ENCODE results near the gene RCVRN.

Gene RCVRN

DNA sequence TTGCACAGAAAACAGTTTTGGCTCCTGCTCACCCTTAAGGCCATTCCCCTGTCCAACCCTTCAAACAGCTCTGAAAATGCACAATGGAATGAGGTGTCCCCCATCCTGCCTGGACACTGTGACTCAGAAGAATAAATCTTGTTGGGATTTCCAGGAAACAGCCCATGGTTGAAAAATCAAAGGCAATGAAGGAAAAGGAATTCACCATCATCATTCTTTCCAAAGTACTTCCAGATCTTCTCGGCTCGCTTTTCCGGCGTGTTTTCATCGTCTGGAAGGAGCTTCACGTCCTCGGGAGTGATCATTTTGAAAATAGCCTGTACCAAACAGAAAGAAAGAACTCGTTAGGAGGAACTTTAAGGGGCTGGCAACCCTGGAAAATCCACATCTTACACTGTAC is 4.3 kb downstream of the RCVRN start:
- no peak overlapping the region for H3K4me3 ChIP-seq (ENCODE audit: low read depth, low read length)
- DNase-seq (ENCODE audit: low read depth), result no peak
- TF ChIP-seq, protein P1, sequence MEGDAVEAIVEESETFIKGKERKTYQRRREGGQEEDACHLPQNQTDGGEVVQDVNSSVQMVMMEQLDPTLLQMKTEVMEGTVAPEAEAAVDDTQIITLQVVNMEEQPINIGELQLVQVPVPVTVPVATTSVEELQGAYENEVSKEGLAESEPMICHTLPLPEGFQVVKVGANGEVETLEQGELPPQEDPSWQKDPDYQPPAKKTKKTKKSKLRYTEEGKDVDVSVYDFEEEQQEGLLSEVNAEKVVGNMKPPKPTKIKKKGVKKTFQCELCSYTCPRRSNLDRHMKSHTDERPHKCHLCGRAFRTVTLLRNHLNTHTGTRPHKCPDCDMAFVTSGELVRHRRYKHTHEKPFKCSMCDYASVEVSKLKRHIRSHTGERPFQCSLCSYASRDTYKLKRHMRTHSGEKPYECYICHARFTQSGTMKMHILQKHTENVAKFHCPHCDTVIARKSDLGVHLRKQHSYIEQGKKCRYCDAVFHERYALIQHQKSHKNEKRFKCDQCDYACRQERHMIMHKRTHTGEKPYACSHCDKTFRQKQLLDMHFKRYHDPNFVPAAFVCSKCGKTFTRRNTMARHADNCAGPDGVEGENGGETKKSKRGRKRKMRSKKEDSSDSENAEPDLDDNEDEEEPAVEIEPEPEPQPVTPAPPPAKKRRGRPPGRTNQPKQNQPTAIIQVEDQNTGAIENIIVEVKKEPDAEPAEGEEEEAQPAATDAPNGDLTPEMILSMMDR (IDR thresholded peaks at IDR 0.05; ENCODE audit: insufficient read depth, low read depth, low read length, missing control alignments), result no peak

DNA sequence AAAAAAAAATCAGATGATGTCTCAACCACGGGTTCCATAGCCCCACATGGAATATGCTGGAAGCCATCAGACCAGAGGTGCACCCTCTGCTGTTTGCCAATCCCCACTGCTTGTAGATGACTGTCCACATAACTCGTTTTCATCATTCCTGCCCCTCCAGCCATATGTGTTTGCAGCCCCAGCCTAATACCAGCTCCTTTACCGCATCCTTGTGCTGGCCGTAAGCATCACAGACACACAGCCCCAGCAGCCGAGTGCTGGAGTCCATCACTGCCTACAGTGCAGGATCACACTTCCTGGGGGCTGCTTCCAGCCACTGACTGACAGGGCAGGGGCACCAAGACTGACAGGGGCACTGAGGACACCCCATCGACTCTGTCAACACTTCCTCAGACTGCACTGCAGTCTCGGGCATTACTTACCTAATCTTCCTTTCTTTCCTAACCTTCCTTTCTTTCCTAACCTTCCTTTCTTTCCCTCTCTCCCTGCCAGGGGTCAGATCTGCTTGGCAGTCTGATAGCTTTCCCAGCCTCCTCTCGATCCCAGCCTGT is 5.0 kb downstream of the RCVRN start:
- no peak for DNase-seq (ENCODE audit: low read depth)
- no peak overlapping the region for H3K4me3 ChIP-seq (ENCODE audit: low read depth, low read length)
- TF ChIP-seq, protein P1 (IDR thresholded peaks at IDR 0.05; ENCODE audit: insufficient read depth, low read depth, low read length, missing control alignments), result no peak

DNA sequence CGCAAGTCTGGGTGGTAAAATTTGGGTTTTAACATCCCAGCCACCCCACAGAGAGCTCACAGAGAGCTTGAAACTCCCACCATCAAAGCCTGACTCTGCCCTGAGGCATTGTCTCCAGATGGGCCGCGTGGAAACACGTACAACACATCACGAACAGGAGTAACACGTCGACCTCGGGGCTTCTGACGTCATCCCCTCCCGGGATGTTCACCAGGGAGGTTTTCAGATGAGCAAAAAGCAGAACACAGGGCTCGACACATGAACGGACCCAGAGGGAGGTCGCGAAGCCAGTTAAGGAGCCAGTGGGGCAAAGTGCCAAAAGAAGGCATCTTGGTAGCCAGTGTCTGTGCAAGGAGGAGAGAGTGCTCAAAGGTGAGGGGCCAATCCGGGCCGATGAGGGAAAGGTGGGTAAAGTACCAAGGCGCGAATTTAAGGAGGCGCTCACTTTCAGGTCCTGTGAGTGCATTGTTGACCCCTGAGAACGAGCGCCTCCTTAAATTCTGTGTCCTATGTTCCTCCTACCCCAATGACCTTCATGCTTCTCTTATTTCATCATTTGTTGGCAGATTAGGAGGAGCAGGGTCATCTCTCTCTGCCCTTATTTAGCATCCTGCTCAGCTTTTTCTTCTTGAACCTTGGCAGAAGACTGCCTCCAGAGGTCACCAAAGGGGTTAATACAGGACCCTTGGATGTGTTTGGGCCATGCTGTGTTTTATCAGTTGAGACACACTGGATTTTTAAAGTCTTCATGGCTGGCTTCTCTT is 5.6 kb downstream of the RCVRN start:
- no peak for DNase-seq (ENCODE audit: low read depth)
- TF ChIP-seq, protein P1 (IDR thresholded peaks at IDR 0.05; ENCODE audit: insufficient read depth, low read depth, low read length, missing control alignments), result no peak
- H3K4me3 ChIP-seq (ENCODE audit: low read depth, low read length), result no peak overlapping the region

DNA sequence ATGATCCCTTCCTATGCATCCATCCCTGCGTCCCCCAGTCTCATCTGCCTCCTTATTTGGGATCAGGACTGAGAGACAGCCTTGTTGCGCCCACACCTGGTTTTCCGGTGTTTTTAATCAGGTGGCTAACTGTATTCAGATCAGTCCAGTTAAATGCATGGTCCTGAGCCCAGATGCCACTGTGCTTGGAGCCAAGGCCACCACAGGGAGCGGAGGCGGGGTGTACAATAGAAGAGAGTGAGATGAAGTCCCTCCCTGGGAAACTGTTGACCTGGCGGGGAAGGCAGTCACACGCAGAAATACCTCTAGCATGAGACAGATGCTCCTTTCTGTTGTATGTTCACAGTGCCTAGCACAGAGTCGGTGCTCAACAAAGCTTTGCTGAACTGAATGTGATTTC is 6.3 kb downstream of the RCVRN start:
- TF ChIP-seq, protein P1 (IDR thresholded peaks at IDR 0.05; ENCODE audit: insufficient read depth, low read depth, low read length, missing control alignments), result no peak
- no peak overlapping the region for H3K4me3 ChIP-seq (ENCODE audit: low read depth, low read length)
- DNase-seq (ENCODE audit: low read depth), result no peak

DNA sequence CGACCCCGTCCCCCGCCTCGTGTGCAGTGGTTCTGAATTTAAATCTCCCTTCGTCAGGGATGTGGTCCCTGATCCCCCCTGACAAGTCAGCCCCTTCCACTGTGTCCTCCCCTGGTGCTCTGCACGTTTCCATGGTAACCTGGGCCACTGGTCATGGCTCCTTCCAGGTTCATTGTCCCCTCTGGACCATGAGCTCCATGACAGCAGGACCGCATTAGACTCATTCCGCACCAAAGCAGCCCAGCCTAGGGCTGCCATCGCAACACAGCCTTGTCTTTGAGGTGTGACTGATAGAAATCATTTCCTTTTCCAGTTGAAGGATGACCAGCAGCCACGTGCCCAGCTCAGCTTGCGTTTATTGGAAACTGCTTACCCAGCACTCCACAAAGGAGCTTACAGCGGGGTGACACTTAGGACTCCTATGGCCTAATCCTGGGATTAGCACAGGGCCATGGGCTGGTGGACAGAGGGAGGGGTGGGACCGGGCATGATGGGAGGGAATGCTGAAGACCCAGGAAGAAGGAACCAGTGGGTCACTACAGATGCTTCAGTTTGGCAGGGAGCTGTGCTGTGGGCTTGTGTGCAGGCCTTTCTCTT is 7.6 kb downstream of the RCVRN start:
- DNase-seq (ENCODE audit: low read depth), result no peak
- TF ChIP-seq, protein P1 (IDR thresholded peaks at IDR 0.05; ENCODE audit: insufficient read depth, low read depth, low read length, missing control alignments), result no peak
- no peak overlapping the region for H3K4me3 ChIP-seq (ENCODE audit: low read depth, low read length)

DNA sequence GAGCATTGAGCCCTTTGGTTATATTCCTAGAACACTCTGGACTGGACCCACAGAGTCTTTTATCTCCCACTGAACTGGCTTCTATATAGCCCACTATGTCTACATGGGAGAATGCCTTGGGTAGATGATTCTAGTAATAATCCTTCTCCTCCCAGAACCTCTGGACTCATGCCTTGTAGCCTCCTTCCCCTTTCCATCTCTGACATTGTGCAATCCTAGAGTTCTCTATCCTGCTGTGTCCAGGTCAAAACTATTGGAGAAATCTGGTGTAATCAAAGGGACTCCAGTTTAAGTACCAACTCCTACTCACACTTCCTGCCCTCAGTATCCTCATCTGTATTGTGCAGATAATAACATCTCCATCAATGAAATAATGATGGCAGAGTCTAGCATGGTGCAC is 9.1 kb downstream of the RCVRN start:
- TF ChIP-seq, protein P1 (IDR thresholded peaks at IDR 0.05; ENCODE audit: insufficient read depth, low read depth, low read length, missing control alignments), result no peak
- no peak for DNase-seq (ENCODE audit: low read depth)
- H3K4me3 ChIP-seq (ENCODE audit: low read depth, low read length), result no peak overlapping the region
